ENCODE results near the gene COX17. TPM values are rescaled to one million over a fixed set of nuclear protein-coding genes. Genes with fewer than 3 reads are reported as not detected.

COX17 gene
- total RNA-seq, 2 donors from 2014 or later, result 26.4 to 29.5 TPM

GRCh38 chr3:119653876-119654275 lies 23.3 kb downstream of the COX17 start:
- Histone ChIP-seq H3K4me1 (replicated peaks) (no peaks in the 10 kb centered on the region), H3K9me3 (no peaks in the 10 kb centered on the region), H3K27ac (no peak overlapping the region), H3K36me3 (no peaks in the 10 kb centered on the region), H3K4me3 (no peak overlapping the region), H3K27me3 (replicated peaks; ENCODE audit: insufficient read depth) (no peaks in the 10 kb centered on the region)
- intact Hi-C loops (cut with DNase I), result no loop called here
- TF ChIP-seq POLR2A (IDR thresholded peaks at IDR 0.05), result no peak
- TF ChIP-seq POLR2AphosphoS5 (IDR thresholded peaks at IDR 0.05), result no peak
- TF ChIP-seq CTCF (IDR thresholded peaks at IDR 0.05), result no peak
- no peak for DNase-seq (ENCODE audit: low spot score)
- WGBS, result 42% methylated on average over 2 of the region's 2 CpGs

- no peaks in the 10 kb centered on the region for H3K4me1 ChIP-seq (replicated peaks)
- WGBS, result 66% methylated on average over 7 of the region's 7 CpGs
- H3K36me3 ChIP-seq, result no peaks in the 10 kb centered on the region
- DNase-seq (ENCODE audit: low spot score), result no peak
- H3K9me3 ChIP-seq, result no peaks in the 10 kb centered on the region
- H3K4me3 ChIP-seq, result no peak overlapping the region
- H3K27me3 ChIP-seq (replicated peaks; ENCODE audit: insufficient read depth), result no peaks in the 10 kb centered on the region
- H3K27ac ChIP-seq, result peak overlapping the region in 1 of 2 donors; percentile 43
- intact Hi-C loops (cut with DNase I), result no loop called here
- TF ChIP-seq CTCF (IDR thresholded peaks at IDR 0.05) (no peak), POLR2AphosphoS5 (IDR thresholded peaks at IDR 0.05) (peak; percentile 17)
These were observed 24.7 kb downstream of the COX17 start for GRCh38 chr3:119652306-119653033.

GRCh38 chr3:119649761-119650160 lies 27.4 kb downstream of the COX17 start:
- TF ChIP-seq POLR2AphosphoS5 (IDR thresholded peaks at IDR 0.05) (no peak), POLR2A (IDR thresholded peaks at IDR 0.05) (no peak), CTCF (IDR thresholded peaks at IDR 0.05) (no peak)
- Histone ChIP-seq H3K9me3 (no peaks in the 10 kb centered on the region), H3K4me1 (replicated peaks) (no peaks in the 10 kb centered on the region), H3K4me3 (no peak overlapping the region), H3K27me3 (replicated peaks; ENCODE audit: insufficient read depth) (no peaks in the 10 kb centered on the region), H3K36me3 (no peaks in the 10 kb centered on the region), H3K27ac (no peak overlapping the region)
- WGBS, result 54% methylated on average over 3 of the region's 3 CpGs
- DNase-seq (ENCODE audit: low spot score), result no peak
- intact Hi-C loops (cut with DNase I), result no loop called here

- Histone ChIP-seq H3K4me1 (replicated peaks) (no peaks in the 10 kb centered on the region), H3K9me3 (no peaks in the 10 kb centered on the region), H3K27ac (peak overlapping the region; percentile 10 to 13), H3K36me3 (no peaks in the 10 kb centered on the region), H3K4me3 (no peak overlapping the region), H3K27me3 (replicated peaks; ENCODE audit: insufficient read depth) (no peaks in the 10 kb centered on the region)
- DNase-seq (ENCODE audit: low spot score), result no peak
- TF ChIP-seq POLR2A (IDR thresholded peaks at IDR 0.05) (no peak), POLR2AphosphoS5 (IDR thresholded peaks at IDR 0.05) (no peak), CTCF (IDR thresholded peaks at IDR 0.05) (no peak)
- 65% methylated on average over 12 of the region's 12 CpGs for WGBS
- intact Hi-C loops (cut with DNase I), result no loop called here
These were observed 29.2 kb downstream of the COX17 start for GRCh38 chr3:119647843-119648575.
